Measurements from ENCODE around the gene WRNIP1. TPM values are rescaled to one million over a fixed set of nuclear protein-coding genes. Genes with fewer than 3 reads are reported as not detected.

The WRNIP1 gene
- total and polyA plus RNA-seq, 2 of the 4 experiments (the other 2 are of a cell fraction), result 43.7 to 47.1 TPM

DNA sequence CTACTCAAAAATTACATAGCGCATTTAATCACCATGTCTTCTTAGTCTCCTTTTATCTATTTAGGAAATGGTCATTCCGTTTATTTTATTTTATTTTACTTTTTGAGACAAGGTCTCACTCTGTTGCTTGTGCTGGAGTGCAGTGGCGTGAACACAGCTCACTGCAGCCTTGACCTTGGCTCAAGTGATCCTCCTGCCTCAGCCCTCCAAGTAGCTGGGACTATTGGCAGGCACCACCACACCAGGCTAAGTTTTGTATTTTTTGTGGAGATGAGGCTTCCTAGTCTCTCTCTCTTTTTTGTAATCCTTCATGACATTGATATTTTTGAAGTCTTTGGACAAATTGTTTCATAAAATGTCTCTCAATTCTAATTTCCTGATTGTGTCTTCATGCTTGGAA, 9.7 kb upstream of the WRNIP1 start:
- Histone ChIP-seq H3K27ac (ENCODE audit: insufficient read depth, low read length) (no peak overlapping the region), H3K4me1 (ENCODE audit: control insufficient read depth, insufficient read depth, low read length) (peaks cover 7% of the 10 kb centered on the region), H4K20me1 (ENCODE audit: insufficient read depth, low read length) (no peaks in the 10 kb centered on the region; the same call in 1 of the 2 replicates), H2AK9ac (replicated peaks; ENCODE audit: low read depth, low read length, poor library complexity) (no peak overlapping the region), H3K4ac (ENCODE audit: low read depth, low read length) (no peak overlapping the region), H2BK15ac (ENCODE audit: low read depth, low read length) (no peak overlapping the region; the same call in 2 of the 3 replicates), H4K91ac (ENCODE audit: insufficient read depth, low read depth, low read length) (no peak overlapping the region), H3K9me3 (ENCODE audit: control insufficient read depth, insufficient read depth, low read length) (no peaks in the 10 kb centered on the region), H4K5ac (ENCODE audit: low read depth, low read length) (no peak overlapping the region; the same call in 1 of the 2 replicates), H3K23ac (ENCODE audit: low read depth, low read length) (no peak overlapping the region), H3K79me1 (ENCODE audit: low read depth in 1 of 2, low read length in 2 of 2) (no peaks in the 10 kb centered on the region; a peak in 1 of 4 replicates), H2AFZ (replicated peaks; ENCODE audit: low read length, poor library complexity) (no peak overlapping the region), H3K36me3 (ENCODE audit: control insufficient read depth, insufficient read depth, low read length) (no peaks in the 10 kb centered on the region), H3K9me1 (ENCODE audit: insufficient read depth, low read length) (no peaks in the 10 kb centered on the region; the same call in 1 of the 2 replicates), H3K14ac (replicated peaks; ENCODE audit: low read depth, low read length) (no peak overlapping the region), H3K27me3 (ENCODE audit: control insufficient read depth, insufficient read depth, low read length) (no peaks in the 10 kb centered on the region), H2AK5ac (ENCODE audit: low read depth, low read length) (0 out of 2 replicates have a peak overlapping the region, but pooled peaks have one; percentile 65), H4K8ac (ENCODE audit: low read depth in 2 of 2, low read length in 2 of 2) (no peak overlapping the region), H2BK5ac (ENCODE audit: low read depth, low read length, poor library complexity, severe bottlenecking) (no peak overlapping the region), H3K18ac (ENCODE audit: low read depth, low read length) (no peak overlapping the region), H2BK20ac (ENCODE audit: low read depth, low read length) (0 out of 2 replicates have a peak overlapping the region, but pooled peaks have one; percentile 8), H3K4me2 (ENCODE audit: low read depth, low read length) (no peak overlapping the region), H2BK120ac (ENCODE audit: low read depth, low read length) (no peak overlapping the region), H3K9ac (ENCODE audit: low read depth, low read length) (no peak overlapping the region), H3K56ac (ENCODE audit: extremely low read depth, insufficient read depth, low read length) (no peak overlapping the region), H3K4me3 (ENCODE audit: insufficient read depth, low read depth, low read length) (no peak overlapping the region)
- ATAC-seq (ENCODE audit: low read depth) (no peak), DNase-seq (no peak)
- dilution Hi-C loops (cut with HindIII; ENCODE audit: low sequenced_read_pairs, unreplicated experiment) (no loop called here), in situ Hi-C loops (cut with MboI; ENCODE audit: low sequenced_read_pairs) (loop anchor here (10.0 kb wide), 1 partner anchor 1161 kb away; no protein-coding TSS in a partner anchor), intact Hi-C loops (cut with micrococcal nuclease) (no loop called here)
- TF ChIP-seq RFX5 (IDR thresholded peaks at IDR 0.05; ENCODE audit: low read depth, low read length) (no peak), CEBPB (IDR thresholded peaks at IDR 0.05; ENCODE audit: low read depth, low read length) (no peak), MXI1 (IDR thresholded peaks at IDR 0.05; ENCODE audit: borderline replicate concordance, low read depth, low read length) (no peak), RCOR1 (IDR thresholded peaks at IDR 0.05; ENCODE audit: insufficient replicate concordance, low read length) (no peak), CHD1 (IDR thresholded peaks at IDR 0.05; ENCODE audit: low read depth, low read length) (no peak), MAFK (IDR thresholded peaks at IDR 0.05; ENCODE audit: low read depth, low read length) (no peak), POLR2A (IDR thresholded peaks at IDR 0.05; ENCODE audit: low read depth, low read length) (no peak)
- TF ChIP-seq, protein P1, sequence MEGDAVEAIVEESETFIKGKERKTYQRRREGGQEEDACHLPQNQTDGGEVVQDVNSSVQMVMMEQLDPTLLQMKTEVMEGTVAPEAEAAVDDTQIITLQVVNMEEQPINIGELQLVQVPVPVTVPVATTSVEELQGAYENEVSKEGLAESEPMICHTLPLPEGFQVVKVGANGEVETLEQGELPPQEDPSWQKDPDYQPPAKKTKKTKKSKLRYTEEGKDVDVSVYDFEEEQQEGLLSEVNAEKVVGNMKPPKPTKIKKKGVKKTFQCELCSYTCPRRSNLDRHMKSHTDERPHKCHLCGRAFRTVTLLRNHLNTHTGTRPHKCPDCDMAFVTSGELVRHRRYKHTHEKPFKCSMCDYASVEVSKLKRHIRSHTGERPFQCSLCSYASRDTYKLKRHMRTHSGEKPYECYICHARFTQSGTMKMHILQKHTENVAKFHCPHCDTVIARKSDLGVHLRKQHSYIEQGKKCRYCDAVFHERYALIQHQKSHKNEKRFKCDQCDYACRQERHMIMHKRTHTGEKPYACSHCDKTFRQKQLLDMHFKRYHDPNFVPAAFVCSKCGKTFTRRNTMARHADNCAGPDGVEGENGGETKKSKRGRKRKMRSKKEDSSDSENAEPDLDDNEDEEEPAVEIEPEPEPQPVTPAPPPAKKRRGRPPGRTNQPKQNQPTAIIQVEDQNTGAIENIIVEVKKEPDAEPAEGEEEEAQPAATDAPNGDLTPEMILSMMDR (conservative IDR thresholded peaks at IDR 0.05; ENCODE audit: low read depth, low read length), result no peak
- WGBS, 2 experiments (ENCODE audit: extremely low coverage in 2 of 2, insufficient read length in 1 of 2), result no CpG with 5 or more reads among the region's 3 CpGs
- POLR2A ChIA-PET (ENCODE audit: unreplicated experiment), result no interaction called here
- no TSS peak for BruUV-seq (replicated peaks)
- CTCF ChIA-PET, result interaction anchor here (1.5 kb wide), 1 partner anchor 9 kb away, joined by 3 read pairs; no protein-coding TSS in a partner anchor

All from IMR-90 (cell line).